ENCODE measurements around the gene AGBL1. TPM values are rescaled to one million over a fixed set of nuclear protein-coding genes. Genes with fewer than 3 reads are reported as not detected.

Gene AGBL1
- total and polyA plus RNA-seq, 2 experiments from 2014 or later: 0.03 TPM; not detected in 1

DNA sequence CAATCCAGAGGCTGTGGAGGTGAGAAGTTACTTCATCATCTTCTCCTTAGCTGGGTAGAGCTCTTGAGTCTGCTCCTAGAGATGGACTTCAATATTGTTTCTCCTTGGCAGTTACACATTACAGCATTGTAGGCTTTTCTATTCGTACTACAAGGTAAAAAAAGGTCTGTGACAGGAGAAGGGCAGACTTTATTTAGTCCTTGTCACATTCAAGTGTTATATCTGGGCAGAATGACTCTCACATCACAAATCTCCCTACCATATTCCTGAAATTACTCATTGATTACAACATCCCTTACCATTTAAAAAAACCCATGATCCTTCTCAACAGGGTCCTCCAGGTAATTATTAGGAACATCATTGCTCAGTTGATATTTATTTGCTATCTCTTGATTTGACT is 75.0 kb downstream of the AGBL1 start:
- Histone ChIP-seq H4K20me1 (replicated peaks; ENCODE audit: insufficient read depth) (no peaks in the 10 kb centered on the region), H2AFZ (no peak overlapping the region), H3K4me3 (no peak overlapping the region), H3K4me1 (ENCODE audit: insufficient read depth) (peaks cover 10% of the 10 kb centered on the region; the same call in 1 of the 2 replicates), H3F3A (replicated peaks; ENCODE audit: low read depth) (no peaks in the 10 kb centered on the region), H3K9me2 (ENCODE audit: insufficient read depth) (peaks cover 12% of the 10 kb centered on the region), H3K36me3 (ENCODE audit: insufficient read depth) (no peaks in the 10 kb centered on the region), H3K27ac (ENCODE audit: low read depth) (no peak overlapping the region), H3K27me3 (ENCODE audit: insufficient read depth) (no peaks in the 10 kb centered on the region), H3K79me2 (replicated peaks; ENCODE audit: insufficient read depth) (no peaks in the 10 kb centered on the region), H3K4me2 (no peak overlapping the region)
- Mint-ChIP-seq H3K4me1 (no peaks in the 10 kb centered on the region; the same call in 2 of the 3 replicates), H3K36me3 (ENCODE audit: low read depth) (peaks cover 6% of the 10 kb centered on the region), H3K4me3 (no peak overlapping the region), H3K27ac (no peak overlapping the region), H3K9me3 (peaks cover 22% of the 10 kb centered on the region), H3K27me3 (ENCODE audit: insufficient read depth, low read depth, poor library complexity) (no peaks in the 10 kb centered on the region)
- DNase-seq (ENCODE audit: low spot score) (no peak), ATAC-seq (no peak)
- TF ChIP-seq ZNF331 (CRISPR knock-in tag; IDR thresholded peaks at IDR 0.05; ENCODE audit: low read depth) (no peak), EZH2 (IDR thresholded peaks at IDR 0.05; ENCODE audit: low read depth, unreplicated experiment) (no peak), JUNB (IDR thresholded peaks at IDR 0.05; ENCODE audit: unreplicated experiment) (no peak), CREB1 (CRISPR knock-in tag; IDR thresholded peaks at IDR 0.05; ENCODE audit: low read depth) (no peak), NANOG (IDR thresholded peaks at IDR 0.05; ENCODE audit: borderline replicate concordance) (no peak)
- TF ChIP-seq, protein P1, sequence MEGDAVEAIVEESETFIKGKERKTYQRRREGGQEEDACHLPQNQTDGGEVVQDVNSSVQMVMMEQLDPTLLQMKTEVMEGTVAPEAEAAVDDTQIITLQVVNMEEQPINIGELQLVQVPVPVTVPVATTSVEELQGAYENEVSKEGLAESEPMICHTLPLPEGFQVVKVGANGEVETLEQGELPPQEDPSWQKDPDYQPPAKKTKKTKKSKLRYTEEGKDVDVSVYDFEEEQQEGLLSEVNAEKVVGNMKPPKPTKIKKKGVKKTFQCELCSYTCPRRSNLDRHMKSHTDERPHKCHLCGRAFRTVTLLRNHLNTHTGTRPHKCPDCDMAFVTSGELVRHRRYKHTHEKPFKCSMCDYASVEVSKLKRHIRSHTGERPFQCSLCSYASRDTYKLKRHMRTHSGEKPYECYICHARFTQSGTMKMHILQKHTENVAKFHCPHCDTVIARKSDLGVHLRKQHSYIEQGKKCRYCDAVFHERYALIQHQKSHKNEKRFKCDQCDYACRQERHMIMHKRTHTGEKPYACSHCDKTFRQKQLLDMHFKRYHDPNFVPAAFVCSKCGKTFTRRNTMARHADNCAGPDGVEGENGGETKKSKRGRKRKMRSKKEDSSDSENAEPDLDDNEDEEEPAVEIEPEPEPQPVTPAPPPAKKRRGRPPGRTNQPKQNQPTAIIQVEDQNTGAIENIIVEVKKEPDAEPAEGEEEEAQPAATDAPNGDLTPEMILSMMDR (conservative IDR thresholded peaks at IDR 0.05; ENCODE audit: low read depth in 2 of 2): no peak
- TF ChIP-seq, protein P2, sequence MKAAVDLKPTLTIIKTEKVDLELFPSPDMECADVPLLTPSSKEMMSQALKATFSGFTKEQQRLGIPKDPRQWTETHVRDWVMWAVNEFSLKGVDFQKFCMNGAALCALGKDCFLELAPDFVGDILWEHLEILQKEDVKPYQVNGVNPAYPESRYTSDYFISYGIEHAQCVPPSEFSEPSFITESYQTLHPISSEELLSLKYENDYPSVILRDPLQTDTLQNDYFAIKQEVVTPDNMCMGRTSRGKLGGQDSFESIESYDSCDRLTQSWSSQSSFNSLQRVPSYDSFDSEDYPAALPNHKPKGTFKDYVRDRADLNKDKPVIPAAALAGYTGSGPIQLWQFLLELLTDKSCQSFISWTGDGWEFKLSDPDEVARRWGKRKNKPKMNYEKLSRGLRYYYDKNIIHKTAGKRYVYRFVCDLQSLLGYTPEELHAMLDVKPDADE (IDR thresholded peaks at IDR 0.05): no peak

DNA sequence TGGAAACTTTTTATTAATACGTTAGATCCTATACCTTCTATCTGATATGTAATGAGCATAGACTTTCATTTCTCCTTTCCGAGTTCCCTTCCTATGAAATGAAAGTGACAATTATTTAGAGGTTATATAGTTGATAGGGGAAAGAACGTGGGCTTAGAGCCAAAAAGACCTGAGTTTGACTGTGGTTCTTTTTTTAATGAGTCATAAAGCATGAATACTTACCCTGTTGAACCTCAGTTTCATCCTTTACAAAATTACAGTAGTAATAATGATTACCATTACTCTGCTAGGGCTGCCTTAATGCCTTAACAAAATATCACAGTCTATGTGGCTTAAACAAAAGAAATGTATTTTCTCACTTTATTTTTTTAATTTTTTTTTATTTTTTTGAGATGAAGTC is 75.9 kb downstream of the AGBL1 start:
- Mint-ChIP-seq H3K36me3 (ENCODE audit: low read depth) (peaks cover 6% of the 10 kb centered on the region), H3K27ac (no peak overlapping the region), H3K4me3 (no peak overlapping the region), H3K9me3 (peaks cover 19% of the 10 kb centered on the region), H3K27me3 (ENCODE audit: insufficient read depth, low read depth, poor library complexity) (no peaks in the 10 kb centered on the region), H3K4me1 (peaks cover 3% of the 10 kb centered on the region; the same call in 2 of the 3 replicates)
- no peak overlapping the region for H3K4me2 ChIP-seq
- DNase-seq (ENCODE audit: low spot score) (no peak), ATAC-seq (no peak)
- H3K27me3 ChIP-seq (ENCODE audit: insufficient read depth): no peaks in the 10 kb centered on the region
- H3K9me2 ChIP-seq (ENCODE audit: insufficient read depth): peaks cover 16% of the 10 kb centered on the region
- H3K4me3 ChIP-seq: no peak overlapping the region
- H3K4me1 ChIP-seq (ENCODE audit: insufficient read depth): peaks cover 14% of the 10 kb centered on the region; the same call in 1 of the 2 replicates
- H2AFZ ChIP-seq: no peak overlapping the region
- H3K79me2 ChIP-seq (replicated peaks; ENCODE audit: insufficient read depth): no peaks in the 10 kb centered on the region
- no peaks in the 10 kb centered on the region for H3K36me3 ChIP-seq (ENCODE audit: insufficient read depth)
- no peak overlapping the region for H3K27ac ChIP-seq (ENCODE audit: low read depth)
- no peaks in the 10 kb centered on the region for H4K20me1 ChIP-seq (replicated peaks; ENCODE audit: insufficient read depth)
- H3F3A ChIP-seq (replicated peaks; ENCODE audit: low read depth): no peaks in the 10 kb centered on the region
- TF ChIP-seq, protein P3, sequence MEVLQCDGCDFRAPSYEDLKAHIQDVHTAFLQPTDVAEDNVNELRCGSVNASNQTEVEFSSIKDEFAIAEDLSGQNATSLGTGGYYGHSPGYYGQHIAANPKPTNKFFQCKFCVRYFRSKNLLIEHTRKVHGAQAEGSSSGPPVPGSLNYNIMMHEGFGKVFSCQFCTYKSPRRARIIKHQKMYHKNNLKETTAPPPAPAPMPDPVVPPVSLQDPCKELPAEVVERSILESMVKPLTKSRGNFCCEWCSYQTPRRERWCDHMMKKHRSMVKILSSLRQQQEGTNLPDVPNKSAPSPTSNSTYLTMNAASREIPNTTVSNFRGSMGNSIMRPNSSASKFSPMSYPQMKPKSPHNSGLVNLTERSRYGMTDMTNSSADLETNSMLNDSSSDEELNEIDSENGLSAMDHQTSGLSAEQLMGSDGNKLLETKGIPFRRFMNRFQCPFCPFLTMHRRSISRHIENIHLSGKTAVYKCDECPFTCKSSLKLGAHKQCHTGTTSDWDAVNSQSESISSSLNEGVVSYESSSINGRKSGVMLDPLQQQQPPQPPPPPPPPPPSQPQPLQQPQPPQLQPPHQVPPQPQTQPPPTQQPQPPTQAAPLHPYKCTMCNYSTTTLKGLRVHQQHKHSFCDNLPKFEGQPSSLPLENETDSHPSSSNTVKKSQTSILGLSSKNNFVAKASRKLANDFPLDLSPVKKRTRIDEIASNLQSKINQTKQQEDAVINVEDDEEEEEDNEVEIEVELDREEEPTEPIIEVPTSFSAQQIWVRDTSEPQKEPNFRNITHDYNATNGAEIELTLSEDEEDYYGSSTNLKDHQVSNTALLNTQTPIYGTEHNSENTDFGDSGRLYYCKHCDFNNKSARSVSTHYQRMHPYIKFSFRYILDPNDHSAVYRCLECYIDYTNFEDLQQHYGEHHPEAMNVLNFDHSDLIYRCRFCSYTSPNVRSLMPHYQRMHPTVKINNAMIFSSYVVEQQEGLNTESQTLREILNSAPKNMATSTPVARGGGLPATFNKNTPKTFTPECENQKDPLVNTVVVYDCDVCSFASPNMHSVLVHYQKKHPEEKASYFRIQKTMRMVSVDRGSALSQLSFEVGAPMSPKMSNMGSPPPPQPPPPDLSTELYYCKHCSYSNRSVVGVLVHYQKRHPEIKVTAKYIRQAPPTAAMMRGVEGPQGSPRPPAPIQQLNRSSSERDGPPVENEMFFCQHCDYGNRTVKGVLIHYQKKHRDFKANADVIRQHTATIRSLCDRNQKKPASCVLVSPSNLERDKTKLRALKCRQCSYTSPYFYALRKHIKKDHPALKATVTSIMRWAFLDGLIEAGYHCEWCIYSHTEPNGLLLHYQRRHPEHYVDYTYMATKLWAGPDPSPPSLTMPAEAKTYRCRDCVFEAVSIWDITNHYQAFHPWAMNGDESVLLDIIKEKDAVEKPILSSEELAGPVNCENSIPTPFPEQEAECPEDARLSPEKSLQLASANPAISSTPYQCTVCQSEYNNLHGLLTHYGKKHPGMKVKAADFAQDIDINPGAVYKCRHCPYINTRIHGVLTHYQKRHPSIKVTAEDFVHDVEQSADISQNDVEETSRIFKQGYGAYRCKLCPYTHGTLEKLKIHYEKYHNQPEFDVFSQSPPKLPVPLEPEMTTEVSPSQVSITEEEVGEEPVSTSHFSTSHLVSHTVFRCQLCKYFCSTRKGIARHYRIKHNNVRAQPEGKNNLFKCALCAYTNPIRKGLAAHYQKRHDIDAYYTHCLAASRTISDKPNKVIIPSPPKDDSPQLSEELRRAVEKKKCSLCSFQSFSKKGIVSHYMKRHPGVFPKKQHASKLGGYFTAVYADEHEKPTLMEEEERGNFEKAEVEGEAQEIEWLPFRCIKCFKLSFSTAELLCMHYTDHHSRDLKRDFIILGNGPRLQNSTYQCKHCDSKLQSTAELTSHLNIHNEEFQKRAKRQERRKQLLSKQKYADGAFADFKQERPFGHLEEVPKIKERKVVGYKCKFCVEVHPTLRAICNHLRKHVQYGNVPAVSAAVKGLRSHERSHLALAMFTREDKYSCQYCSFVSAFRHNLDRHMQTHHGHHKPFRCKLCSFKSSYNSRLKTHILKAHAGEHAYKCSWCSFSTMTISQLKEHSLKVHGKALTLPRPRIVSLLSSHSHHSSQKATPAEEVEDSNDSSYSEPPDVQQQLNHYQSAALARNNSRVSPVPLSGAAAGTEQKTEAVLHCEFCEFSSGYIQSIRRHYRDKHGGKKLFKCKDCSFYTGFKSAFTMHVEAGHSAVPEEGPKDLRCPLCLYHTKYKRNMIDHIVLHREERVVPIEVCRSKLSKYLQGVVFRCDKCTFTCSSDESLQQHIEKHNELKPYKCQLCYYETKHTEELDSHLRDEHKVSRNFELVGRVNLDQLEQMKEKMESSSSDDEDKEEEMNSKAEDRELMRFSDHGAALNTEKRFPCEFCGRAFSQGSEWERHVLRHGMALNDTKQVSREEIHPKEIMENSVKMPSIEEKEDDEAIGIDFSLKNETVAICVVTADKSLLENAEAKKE (CRISPR knock-in tag; IDR thresholded peaks at IDR 0.05): no peak
- TF ChIP-seq, protein P2 (IDR thresholded peaks at IDR 0.05): no peak
- TF ChIP-seq NANOG (IDR thresholded peaks at IDR 0.05; ENCODE audit: borderline replicate concordance): no peak
- no peak for TF ChIP-seq ZNF114 (CRISPR knock-in tag; IDR thresholded peaks at IDR 0.05)

Data from GM23338 (cell line).